H1 (cell line): ENCODE measurements around the gene BRD1. TPM values are rescaled to one million over a fixed set of nuclear protein-coding genes. Genes with fewer than 3 reads are reported as not detected.

Source experiments
- EP300 ChIP-seq, 2 experiments: IDR thresholded peaks; 1 replicate in 1 of 2; 2 replicates in 1 of 2; pipeline ENCODE4 v1.6.1; 2011 to 2012; ENCODE audit warnings: low read depth in 2 of 2, low read length in 2 of 2, mild to moderate bottlenecking in 2 of 2, borderline replicate concordance in 1 of 2, inconsistent platforms in 1 of 2, moderate library complexity in 1 of 2
- NRF1 ChIP-seq: IDR thresholded peaks from 2 replicates; pipeline ENCODE4 v1.6.1; 2011; ENCODE audit warnings: mild to moderate bottlenecking, low read depth, low read length, improper control_type of control experiment
- POLR2AphosphoS5 ChIP-seq: IDR thresholded peaks from 2 replicates; pipeline ENCODE4 v1.6.1; 2011; ENCODE audit warnings: low read depth, low read length
- RAD21 ChIP-seq, 2 experiments: IDR thresholded peaks in 1 of 2; conservative IDR thresholded peaks in 1 of 2; 2 replicates each; pipeline ENCODE4 v1.6.1; 2011; ENCODE audit warnings: low read depth in 2 of 2, low read length in 2 of 2, improper control_type of control experiment in 1 of 2, inconsistent platforms in 1 of 2, mild to moderate bottlenecking in 1 of 2, moderate library complexity in 1 of 2
- SAP30 ChIP-seq: fragments of 300-600 bp; sonication (generic); IDR thresholded peaks from 2 replicates; pipeline ENCODE4 v1.7.1; 2012; ENCODE audit warnings: low read length, moderate library complexity, mild to moderate bottlenecking, inconsistent platforms; ENCODE audit not compliant: insufficient read depth, insufficient replicate concordance
- SP2 ChIP-seq: IDR thresholded peaks from 2 replicates; pipeline ENCODE4 v1.6.1; 2012; ENCODE audit warnings: mild to moderate bottlenecking, low read length, inconsistent platforms
- polyA plus RNA-seq, 7 experiments: library from polyadenylated mRNA; depleted of rRNA in 3 of 7; stranded (reverse) in 5 of 7; unstranded in 2 of 7; fragments of >200 nt in 5 of 7; fragments of 200-250 nt in 2 of 7; gene quantifications; 1 replicate in 5 of 7; 2 replicates in 1 of 7; 4 replicates in 1 of 7; pipeline versions ENCODE4 v1.2.1 to v1.2.3, GENCODE V29; 2011 to 2013; ENCODE audit warnings: missing spikeins in 2 of 7, mixed read lengths in 2 of 7
- total RNA-seq: library from RNA; stranded (reverse); fragmentation: NEBNext Ultra II Directional; extraction: Animal tissue kit (Norgen Biotek cat#: 25700); gene quantifications from 2 replicates; pipeline ENCODE4 v1.2.1, GENCODE V29; 2021
- TF ChIP-seq, protein P1 (sequence below): fragments of 300-600 bp; sonication (generic); IDR thresholded peaks from 2 replicates; pipeline ENCODE4 v1.7.1; 2012; ENCODE audit warnings: low read length, moderate library complexity, mild to moderate bottlenecking, inconsistent platforms; ENCODE audit not compliant: insufficient replicate concordance

The BRD1 gene
- total and polyA plus RNA-seq, 2 of the 8 experiments (the other 6 are each of a cell fraction or from before 2014, with no cell fraction given) = 6.8 to 34.0 TPM

DNA sequence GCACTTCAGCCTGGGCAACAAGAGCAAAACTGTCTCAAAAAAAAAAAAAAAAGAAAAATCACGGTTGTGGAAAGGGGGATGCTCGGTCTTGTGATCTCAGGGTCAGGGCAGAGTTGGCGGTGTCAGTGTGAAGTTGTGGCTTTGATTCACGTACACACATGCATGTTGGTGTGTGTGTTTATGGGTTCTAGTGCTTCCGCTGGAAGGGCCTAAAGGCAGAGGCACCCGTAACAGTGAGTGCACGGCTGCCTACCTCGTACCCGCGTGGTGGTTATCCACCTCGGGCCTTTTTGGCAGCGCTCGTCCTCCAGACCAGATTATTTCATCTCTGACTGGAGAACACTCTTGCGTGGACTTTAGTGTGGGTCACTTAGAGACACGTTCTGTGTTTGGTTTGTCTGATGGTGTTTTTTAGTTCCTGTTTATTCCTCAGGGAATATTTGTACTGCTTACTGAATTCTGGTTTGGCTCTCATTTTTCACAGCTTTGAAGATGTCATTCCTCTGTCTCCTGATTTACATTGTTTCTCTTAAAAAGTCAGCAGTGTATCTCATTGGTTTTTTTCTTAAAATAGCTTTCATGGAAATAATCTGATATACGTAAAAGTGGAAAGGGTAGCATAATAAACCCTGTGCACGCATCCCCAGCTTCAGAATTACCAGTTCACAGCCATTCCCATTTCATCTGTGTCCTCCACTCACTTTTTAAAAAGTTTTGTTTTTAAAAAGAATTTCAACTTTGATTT is 41.6 kb upstream of the BRD1 start (continued):
- TF ChIP-seq, protein P1, sequence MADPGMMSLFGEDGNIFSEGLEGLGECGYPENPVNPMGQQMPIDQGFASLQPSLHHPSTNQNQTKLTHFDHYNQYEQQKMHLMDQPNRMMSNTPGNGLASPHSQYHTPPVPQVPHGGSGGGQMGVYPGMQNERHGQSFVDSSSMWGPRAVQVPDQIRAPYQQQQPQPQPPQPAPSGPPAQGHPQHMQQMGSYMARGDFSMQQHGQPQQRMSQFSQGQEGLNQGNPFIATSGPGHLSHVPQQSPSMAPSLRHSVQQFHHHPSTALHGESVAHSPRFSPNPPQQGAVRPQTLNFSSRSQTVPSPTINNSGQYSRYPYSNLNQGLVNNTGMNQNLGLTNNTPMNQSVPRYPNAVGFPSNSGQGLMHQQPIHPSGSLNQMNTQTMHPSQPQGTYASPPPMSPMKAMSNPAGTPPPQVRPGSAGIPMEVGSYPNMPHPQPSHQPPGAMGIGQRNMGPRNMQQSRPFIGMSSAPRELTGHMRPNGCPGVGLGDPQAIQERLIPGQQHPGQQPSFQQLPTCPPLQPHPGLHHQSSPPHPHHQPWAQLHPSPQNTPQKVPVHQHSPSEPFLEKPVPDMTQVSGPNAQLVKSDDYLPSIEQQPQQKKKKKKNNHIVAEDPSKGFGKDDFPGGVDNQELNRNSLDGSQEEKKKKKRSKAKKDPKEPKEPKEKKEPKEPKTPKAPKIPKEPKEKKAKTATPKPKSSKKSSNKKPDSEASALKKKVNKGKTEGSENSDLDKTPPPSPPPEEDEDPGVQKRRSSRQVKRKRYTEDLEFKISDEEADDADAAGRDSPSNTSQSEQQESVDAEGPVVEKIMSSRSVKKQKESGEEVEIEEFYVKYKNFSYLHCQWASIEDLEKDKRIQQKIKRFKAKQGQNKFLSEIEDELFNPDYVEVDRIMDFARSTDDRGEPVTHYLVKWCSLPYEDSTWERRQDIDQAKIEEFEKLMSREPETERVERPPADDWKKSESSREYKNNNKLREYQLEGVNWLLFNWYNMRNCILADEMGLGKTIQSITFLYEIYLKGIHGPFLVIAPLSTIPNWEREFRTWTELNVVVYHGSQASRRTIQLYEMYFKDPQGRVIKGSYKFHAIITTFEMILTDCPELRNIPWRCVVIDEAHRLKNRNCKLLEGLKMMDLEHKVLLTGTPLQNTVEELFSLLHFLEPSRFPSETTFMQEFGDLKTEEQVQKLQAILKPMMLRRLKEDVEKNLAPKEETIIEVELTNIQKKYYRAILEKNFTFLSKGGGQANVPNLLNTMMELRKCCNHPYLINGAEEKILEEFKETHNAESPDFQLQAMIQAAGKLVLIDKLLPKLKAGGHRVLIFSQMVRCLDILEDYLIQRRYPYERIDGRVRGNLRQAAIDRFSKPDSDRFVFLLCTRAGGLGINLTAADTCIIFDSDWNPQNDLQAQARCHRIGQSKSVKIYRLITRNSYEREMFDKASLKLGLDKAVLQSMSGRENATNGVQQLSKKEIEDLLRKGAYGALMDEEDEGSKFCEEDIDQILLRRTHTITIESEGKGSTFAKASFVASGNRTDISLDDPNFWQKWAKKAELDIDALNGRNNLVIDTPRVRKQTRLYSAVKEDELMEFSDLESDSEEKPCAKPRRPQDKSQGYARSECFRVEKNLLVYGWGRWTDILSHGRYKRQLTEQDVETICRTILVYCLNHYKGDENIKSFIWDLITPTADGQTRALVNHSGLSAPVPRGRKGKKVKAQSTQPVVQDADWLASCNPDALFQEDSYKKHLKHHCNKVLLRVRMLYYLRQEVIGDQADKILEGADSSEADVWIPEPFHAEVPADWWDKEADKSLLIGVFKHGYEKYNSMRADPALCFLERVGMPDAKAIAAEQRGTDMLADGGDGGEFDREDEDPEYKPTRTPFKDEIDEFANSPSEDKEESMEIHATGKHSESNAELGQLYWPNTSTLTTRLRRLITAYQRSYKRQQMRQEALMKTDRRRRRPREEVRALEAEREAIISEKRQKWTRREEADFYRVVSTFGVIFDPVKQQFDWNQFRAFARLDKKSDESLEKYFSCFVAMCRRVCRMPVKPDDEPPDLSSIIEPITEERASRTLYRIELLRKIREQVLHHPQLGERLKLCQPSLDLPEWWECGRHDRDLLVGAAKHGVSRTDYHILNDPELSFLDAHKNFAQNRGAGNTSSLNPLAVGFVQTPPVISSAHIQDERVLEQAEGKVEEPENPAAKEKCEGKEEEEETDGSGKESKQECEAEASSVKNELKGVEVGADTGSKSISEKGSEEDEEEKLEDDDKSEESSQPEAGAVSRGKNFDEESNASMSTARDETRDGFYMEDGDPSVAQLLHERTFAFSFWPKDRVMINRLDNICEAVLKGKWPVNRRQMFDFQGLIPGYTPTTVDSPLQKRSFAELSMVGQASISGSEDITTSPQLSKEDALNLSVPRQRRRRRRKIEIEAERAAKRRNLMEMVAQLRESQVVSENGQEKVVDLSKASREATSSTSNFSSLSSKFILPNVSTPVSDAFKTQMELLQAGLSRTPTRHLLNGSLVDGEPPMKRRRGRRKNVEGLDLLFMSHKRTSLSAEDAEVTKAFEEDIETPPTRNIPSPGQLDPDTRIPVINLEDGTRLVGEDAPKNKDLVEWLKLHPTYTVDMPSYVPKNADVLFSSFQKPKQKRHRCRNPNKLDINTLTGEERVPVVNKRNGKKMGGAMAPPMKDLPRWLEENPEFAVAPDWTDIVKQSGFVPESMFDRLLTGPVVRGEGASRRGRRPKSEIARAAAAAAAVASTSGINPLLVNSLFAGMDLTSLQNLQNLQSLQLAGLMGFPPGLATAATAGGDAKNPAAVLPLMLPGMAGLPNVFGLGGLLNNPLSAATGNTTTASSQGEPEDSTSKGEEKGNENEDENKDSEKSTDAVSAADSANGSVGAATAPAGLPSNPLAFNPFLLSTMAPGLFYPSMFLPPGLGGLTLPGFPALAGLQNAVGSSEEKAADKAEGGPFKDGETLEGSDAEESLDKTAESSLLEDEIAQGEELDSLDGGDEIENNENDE = no peak
- no peak for TF ChIP-seq SAP30
- no peak for TF ChIP-seq RAD21 (IDR thresholded peaks at IDR 0.05 in 1 of 2, conservative IDR thresholded peaks at IDR 0.05 in 1 of 2; ENCODE audit: low read depth in 2 of 2, low read length in 2 of 2)
- TF ChIP-seq SP2 = no peak
- no peak for TF ChIP-seq POLR2AphosphoS5
- no peak for TF ChIP-seq NRF1
- TF ChIP-seq EP300 (IDR thresholded peaks at IDR 0.05; ENCODE audit: borderline replicate concordance in 1 of 2, low read depth in 2 of 2, low read length in 2 of 2) = no peak
